GM21737 (cell line): ENCODE results near the gene IARS1.

Experiments
- ATAC-seq: cut with Tn5 transposase; IDR thresholded peaks from one replicate; pipeline ENCODE4 v1.9.1; 2021; ENCODE audit warnings: mild to moderate bottlenecking, moderate library complexity; ENCODE audit not compliant: unreplicated experiment

The IARS1 gene

GRCh38 chr9:92247296-92247695 is 46.2 kb downstream of the IARS1 start:
- no peak for ATAC-seq

- no peak for ATAC-seq
Observed at GRCh38 chr9:92245005-92245797, 48.3 kb downstream of the IARS1 start.
